Fibroblast of skin of left biceps (primary cell): ENCODE data around the gene COG3.

ENCODE experiments used
- DNase-seq, 2 experiments: peaks; one replicate each; pipeline ENCODE4 v3.0.0-alpha.2; 2013; ENCODE audit warnings: low read depth in 2 of 2

The COG3 gene

GRCh38 chr13:45446181-45446580 lies 18.6 kb upstream of the COG3 start:
- peak in 1 of 2 experiments; percentile 2 for DNase-seq

GRCh38 chr13:45447050-45447661 lies 17.6 kb upstream of the COG3 start:
- DNase-seq = no peak

GRCh38 chr13:45448965-45449559 lies 15.7 kb upstream of the COG3 start:
- no peak for DNase-seq

GRCh38 chr13:45451282-45451681 lies 13.5 kb upstream of the COG3 start:
- no peak for DNase-seq

DNA sequence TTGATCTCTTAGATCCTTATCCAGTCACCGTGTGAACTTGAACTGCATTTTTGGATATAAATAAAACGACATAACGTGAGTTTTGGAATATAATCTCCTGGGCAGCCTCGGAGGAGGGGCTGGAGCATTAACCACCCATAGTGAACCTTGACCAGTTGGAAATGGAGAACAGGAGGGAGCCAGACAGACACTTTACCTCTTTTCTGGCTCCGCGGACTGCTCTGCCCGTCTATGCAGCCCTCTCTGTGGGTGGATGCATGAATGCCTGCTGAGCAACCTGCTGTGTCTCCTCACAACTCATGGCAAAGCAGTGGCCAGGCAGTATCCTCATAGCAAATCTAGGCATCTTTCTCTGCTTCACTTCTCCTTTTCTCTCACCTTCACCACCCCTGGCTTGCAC lies 10.5 kb upstream of the COG3 start:
- DNase-seq = no peak

DNA sequence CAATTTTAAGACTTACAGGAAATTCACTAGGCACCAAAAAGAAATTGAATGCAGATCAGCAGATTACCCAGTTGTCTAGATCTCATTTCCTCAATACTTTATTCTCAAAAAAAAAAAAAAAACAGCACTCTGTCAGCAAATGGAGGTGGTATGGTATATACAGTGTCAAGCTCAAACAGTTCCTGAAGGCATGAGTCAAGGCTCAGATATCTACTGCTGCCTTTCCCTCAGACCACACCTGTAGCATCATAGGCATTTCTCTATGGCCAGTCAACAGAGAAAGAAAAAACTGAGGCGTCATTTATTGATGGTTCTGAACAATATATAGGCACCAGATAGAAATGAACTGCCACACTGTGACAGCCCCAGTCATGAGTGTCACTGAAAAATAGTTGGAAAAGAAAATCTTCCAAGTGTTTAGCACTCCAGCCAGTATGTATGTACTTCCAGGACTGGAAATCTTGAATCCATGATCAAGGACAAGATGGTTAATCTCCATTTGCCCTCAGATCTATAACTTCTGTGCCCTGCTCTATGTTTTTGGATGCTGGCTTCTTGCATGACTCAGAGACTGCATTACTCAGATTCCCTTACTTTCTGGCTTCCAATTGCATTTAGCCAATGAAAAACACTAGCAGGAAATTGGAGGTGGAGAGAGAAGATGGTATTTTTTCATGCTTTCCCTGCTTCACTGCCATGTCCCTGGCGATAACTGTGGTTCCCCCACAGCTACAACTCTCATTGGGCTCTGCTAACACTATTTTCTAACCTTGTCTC lies 8.4 kb upstream of the COG3 start:
- peak in 1 of 2 experiments; percentile 9 for DNase-seq

DNA sequence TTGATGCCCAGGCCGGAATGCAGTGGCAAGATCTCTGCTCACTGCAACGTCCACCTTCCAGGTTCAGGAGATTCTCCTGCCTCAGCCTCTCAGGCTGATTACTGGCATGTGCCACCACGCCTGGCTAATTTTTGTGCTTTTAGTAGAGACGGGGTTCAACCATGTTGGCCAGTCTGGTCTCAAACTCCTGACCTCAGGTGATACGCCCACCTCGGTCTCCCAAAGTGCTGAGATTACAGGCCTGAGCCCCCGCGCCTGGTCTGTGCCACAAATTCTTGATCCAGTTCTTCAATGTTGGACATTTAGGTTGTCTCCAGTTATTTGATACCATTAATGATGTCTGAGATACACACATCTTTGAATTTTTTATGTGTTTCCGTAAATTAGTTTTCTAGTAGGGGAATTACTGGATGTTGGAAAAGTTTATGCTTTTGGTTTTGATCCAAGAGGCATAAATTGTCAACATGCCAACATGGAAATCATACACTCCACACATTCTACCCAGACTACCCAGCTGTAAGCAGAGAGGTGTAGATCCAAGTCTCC lies 525 bp upstream of the COG3 start:
- DNase-seq = no peak

GRCh38 chr13:45466359-45466758 lies 1.6 kb downstream of the COG3 start:
- DNase-seq = no peak

GRCh38 chr13:45468635-45469034 lies 3.9 kb downstream of the COG3 start:
- no peak for DNase-seq

- DNase-seq = no peak
These were observed 7.5 kb downstream of the COG3 start for GRCh38 chr13:45472171-45472705.

DNA sequence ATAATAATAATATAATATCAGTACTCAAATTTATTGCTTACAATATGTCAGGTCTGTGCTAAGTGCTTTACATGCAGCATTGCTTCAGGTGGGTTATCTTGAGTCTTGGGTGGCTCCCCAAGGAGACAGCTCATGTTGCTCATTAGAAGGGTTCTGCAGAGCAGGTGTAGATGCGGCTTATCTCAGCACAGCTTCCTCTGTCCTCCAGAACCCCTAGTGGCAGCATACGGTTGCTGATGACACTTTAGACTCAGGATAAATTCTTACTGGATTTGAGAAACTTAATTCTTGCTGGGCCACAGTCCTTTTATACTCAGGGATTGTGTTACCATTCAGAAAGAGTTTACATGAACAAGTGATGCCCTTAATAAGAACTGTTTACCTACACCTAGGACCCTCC lies 8.9 kb downstream of the COG3 start:
- no peak for DNase-seq

- DNase-seq = no peak
These were observed 10.1 kb downstream of the COG3 start for GRCh38 chr13:45474584-45475454.

- no peak for DNase-seq
These were observed 14.9 kb downstream of the COG3 start for GRCh38 chr13:45479661-45480060.

- DNase-seq = no peak
These were observed 16.9 kb downstream of the COG3 start for GRCh38 chr13:45481688-45482087.

DNA sequence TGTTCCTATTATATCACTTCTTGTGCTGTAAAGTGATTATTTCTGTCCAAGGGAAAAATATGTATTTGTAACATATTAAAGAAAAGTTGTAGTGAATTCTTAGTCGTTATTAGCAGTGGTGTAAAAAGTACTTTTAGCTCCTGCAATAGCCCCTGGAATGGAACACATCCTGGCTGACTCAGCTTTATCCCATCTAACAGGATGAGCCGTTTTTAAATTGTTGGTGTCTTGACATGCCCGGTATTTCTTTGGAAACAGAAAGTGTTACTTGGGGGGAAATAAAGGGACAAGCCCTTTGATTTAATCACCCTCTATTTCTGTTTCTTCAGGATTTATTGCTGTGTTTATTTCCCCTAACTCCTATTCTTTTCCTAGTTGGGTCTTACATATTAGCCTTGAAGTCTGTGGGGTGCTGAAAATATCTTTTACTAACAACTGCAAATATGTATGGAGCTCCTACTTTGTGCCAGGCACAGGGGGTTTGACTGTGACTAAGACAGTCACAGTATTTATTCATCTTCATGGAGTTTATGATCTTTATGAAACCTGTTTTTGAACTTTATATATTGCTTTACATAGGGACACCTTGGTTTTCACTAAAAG lies 17.9 kb downstream of the COG3 start:
- no peak for DNase-seq

DNA sequence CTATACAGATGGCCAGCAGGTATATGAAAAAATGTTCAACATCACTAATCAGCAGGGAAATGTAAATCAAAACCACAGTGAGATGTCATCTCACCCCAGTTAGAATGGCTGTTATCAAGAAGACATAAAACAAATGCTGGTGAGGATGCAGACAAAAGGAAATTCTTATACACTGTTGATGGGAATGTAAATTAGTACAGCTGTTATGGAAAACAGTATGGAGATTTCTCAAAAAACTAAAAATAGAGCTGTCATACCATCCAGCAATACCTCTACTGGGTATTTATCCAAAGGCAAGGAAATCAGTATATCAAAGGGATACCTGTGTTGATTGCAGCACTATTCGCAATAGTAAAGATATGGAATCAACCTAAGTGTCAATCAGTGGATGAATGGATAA lies 22.9 kb downstream of the COG3 start:
- DNase-seq = no peak

- DNase-seq = no peak
These were observed 25.3 kb downstream of the COG3 start for GRCh38 chr13:45490068-45490467.

- DNase-seq = peak; percentile 8 to 15
These were observed 27.8 kb downstream of the COG3 start for GRCh38 chr13:45492538-45492937.

DNA sequence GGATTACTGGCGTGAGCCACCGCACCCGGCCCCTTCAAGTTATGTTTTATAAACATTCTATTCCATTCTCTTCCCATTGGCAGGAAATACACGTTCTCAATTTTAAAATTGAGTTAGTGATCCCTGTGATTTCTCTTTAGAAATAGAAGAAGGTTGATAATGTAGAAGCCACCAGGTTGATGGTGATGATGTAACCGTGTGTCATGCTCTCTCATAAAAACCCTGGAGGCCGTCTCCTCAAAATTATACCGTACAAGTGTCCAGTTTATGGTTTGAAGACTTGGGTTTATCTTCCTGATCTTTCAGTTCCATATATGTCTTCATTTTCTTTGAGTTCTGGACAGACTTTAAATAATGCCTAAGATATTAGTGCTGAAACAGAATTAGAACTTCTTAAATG lies 32.2 kb downstream of the COG3 start:
- DNase-seq = no peak

- peak; percentile 60 to 65 for DNase-seq
These were observed 35.9 kb downstream of the COG3 start for GRCh38 chr13:45500492-45501174.

- DNase-seq = no peak
These were observed 36.4 kb downstream of the COG3 start for GRCh38 chr13:45501175-45501526.
